IPS-15b (cell line): ENCODE results near the gene WFDC6.
A peak's percentile ranks its signal among the peaks of the same experiment; 100 is the strongest.

Source experiments
- H3K27me3 ChIP-seq: one replicate; pipeline ENCODE4 v1.6.1; 2013; ENCODE audit warnings: low read length; ENCODE audit not compliant: control insufficient read depth, insufficient read depth
- H3K36me3 ChIP-seq: one replicate; pipeline ENCODE4 v1.6.1; 2013; ENCODE audit warnings: low read length; ENCODE audit not compliant: control insufficient read depth, insufficient read depth
- H3K4me1 ChIP-seq: one replicate; pipeline ENCODE4 v1.6.1; 2013; ENCODE audit warnings: mild to moderate bottlenecking, low read length; ENCODE audit not compliant: control insufficient read depth, insufficient read depth
- H3K4me3 ChIP-seq: one replicate; pipeline ENCODE4 v1.5.1; 2013; ENCODE audit warnings: low read depth, low read length
- H3K9ac ChIP-seq: one replicate; pipeline ENCODE4 v1.6.1; 2013; ENCODE audit warnings: low read depth, mild to moderate bottlenecking, low read length
- H3K9me3 ChIP-seq: one replicate; pipeline ENCODE4 v1.6.1; 2013; ENCODE audit warnings: mild to moderate bottlenecking, low read length; ENCODE audit not compliant: control insufficient read depth, insufficient read depth

The WFDC6 gene

DNA sequence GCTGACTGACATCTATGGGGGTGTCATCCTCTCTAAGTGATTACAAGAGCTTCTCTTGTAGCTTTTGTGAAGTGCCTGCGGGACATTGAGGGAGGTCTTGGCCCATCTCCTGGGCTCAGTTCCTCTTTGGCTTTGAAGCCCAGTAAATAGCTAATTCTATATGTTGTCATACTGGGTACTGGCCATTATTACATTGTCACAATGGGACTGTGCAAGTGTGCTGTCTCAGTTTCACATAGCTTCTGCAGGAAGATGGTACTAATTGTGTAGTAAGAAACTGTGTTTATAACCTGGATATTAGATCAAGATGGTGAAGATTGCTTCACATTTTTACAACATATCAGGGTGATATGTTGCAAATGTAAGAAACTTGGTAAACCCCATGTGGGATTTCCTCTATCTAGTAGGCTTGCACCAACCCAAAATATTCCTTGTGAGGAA lies 43.8 kb downstream of the WFDC6 start:
- H3K9me3 ChIP-seq, result no peaks in the 10 kb centered on the region

DNA sequence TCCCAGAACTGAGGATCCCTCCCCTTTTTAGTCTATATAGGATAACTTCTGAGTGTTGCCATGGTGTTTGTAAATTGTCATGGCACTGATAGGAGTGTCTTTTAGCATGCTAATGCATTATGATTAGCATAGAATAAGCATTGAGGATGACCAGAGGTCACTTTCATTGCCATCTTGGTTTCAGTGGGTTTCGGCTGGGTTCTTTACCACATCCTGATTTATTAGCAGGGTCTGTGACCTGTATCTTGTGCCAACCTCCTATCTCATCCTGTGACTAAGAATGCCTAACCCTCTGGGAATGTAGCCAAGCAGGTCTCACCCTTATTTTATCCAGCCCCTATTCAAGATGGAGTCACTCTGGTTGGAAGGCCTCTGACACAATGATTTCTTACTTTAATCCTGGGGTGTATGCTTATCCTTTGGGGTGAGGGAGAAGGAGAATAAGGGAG lies 50.2 kb downstream of the WFDC6 start:
- Histone ChIP-seq H3K4me3 (no peak overlapping the region), H3K9me3 (no peaks in the 10 kb centered on the region), H3K27me3 (no peaks in the 10 kb centered on the region), H3K4me1 (peaks cover 5% of the 10 kb centered on the region), H3K36me3 (no peaks in the 10 kb centered on the region), H3K9ac (no peak overlapping the region)

More for the DNA sequence above, 43.8 kb downstream of the WFDC6 start:
- Histone ChIP-seq H3K4me1 (no peaks in the 10 kb centered on the region), H3K36me3 (no peaks in the 10 kb centered on the region), H3K4me3 (no peak overlapping the region), H3K27me3 (no peaks in the 10 kb centered on the region), H3K9ac (no peak overlapping the region)

DNA sequence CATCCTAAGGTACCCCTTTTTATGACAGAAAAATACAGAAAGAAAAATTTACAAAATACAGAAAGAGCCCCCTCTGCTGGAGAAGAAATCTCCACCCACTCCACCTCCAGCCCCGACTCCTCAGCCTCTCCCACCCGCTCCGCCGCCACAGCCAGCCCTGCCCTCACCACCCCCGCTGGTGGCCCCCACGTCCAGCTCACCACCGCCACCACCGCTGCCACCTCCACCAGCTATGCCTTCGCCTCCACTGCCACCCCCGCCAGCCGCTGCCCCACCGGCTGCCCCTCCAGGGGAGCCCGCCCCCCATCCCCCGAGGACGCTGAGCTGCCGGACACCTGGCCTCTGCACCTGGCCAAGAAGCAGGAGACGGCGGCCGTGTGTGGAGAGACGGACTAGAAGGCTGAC lies 52.0 kb downstream of the WFDC6 start:
- H3K4me1 ChIP-seq, result peaks cover 5% of the 10 kb centered on the region
- H3K4me3 ChIP-seq, result peak overlapping the region; percentile 70
- H3K9ac ChIP-seq, result no peak overlapping the region
- H3K27me3 ChIP-seq, result no peaks in the 10 kb centered on the region
- H3K9me3 ChIP-seq, result no peaks in the 10 kb centered on the region
- H3K36me3 ChIP-seq, result no peaks in the 10 kb centered on the region

DNA sequence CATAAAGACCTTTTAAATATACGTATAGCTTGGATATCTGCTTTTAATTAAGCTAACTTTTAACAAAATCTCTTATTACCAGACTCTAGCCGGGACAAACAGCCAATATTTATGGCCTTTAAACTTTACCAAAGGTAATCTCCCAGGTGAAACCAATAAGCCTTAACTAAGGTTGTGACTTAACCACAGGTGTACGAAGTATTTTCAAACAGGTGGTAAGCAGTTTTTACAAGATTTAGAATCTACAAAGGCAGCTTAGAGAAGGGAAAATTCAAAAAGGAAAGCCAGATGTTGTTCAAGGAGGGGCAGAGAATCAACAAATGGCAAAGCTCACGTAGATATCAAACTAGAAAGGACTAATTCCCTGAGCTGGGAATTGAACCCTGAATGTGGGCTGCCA lies 53.9 kb downstream of the WFDC6 start:
- Histone ChIP-seq H3K4me3 (no peak overlapping the region), H3K9ac (no peak overlapping the region), H3K9me3 (no peaks in the 10 kb centered on the region), H3K27me3 (no peaks in the 10 kb centered on the region), H3K36me3 (no peaks in the 10 kb centered on the region), H3K4me1 (peaks cover 5% of the 10 kb centered on the region)

DNA sequence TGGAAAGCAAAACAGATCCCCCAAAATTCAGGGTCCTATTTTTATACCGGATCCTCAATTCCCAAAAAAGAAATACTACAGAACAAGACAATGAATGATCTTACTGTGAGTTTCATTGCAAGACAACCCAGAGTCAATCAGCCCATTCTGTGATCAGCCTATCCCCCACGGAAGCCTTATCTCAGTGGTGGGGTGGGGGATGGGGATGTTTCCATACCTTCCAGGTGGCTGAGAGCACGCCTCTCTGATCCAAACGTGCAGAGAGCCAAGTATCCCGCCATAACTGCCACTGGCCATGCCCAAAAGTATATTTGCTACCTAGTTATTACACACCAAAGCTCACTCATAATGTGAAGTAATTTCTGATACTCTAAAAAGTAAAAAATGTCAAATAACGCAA lies 54.6 kb downstream of the WFDC6 start:
- H3K36me3 ChIP-seq, result no peaks in the 10 kb centered on the region
- H3K9ac ChIP-seq, result no peak overlapping the region
- peaks cover 5% of the 10 kb centered on the region for H3K4me1 ChIP-seq
- H3K9me3 ChIP-seq, result no peaks in the 10 kb centered on the region
- no peaks in the 10 kb centered on the region for H3K27me3 ChIP-seq
- H3K4me3 ChIP-seq, result no peak overlapping the region
